Measurements from ENCODE around the gene SPATS1.

Gene SPATS1

GRCh38 chr6:44302856-44303255 lies 39.6 kb upstream of the SPATS1 start:
- Histone ChIP-seq H3K36me3 (ENCODE audit: control insufficient read depth, insufficient read depth, low read length) (peaks cover 47% of the 10 kb centered on the region), H3K27me3 (replicated peaks; ENCODE audit: control insufficient read depth, insufficient read depth, low read length) (0 out of 2 replicates have a peak, but pooled peaks cover 1% of the 10 kb centered on the region), H3K4me3 (replicated peaks; ENCODE audit: low read depth, low read length) (no peak overlapping the region)
- no peak for TF ChIP-seq CTCF (IDR thresholded peaks at IDR 0.05; ENCODE audit: insufficient read depth, low read length, poor library complexity, severe bottlenecking)
- no peak for DNase-seq (ENCODE audit: extremely low read depth, insufficient read length)

- no peak for DNase-seq (ENCODE audit: extremely low read depth, insufficient read length)
- Histone ChIP-seq H3K27me3 (replicated peaks; ENCODE audit: control insufficient read depth, insufficient read depth, low read length) (no peaks in the 10 kb centered on the region), H3K4me3 (replicated peaks; ENCODE audit: low read depth, low read length) (no peak overlapping the region), H3K36me3 (ENCODE audit: control insufficient read depth, insufficient read depth, low read length) (peaks cover 47% of the 10 kb centered on the region)
- no peak for TF ChIP-seq CTCF (IDR thresholded peaks at IDR 0.05; ENCODE audit: insufficient read depth, low read length, poor library complexity, severe bottlenecking)
Observed at GRCh38 chr6:44303842-44304241, 38.6 kb upstream of the SPATS1 start.

GRCh38 chr6:44304282-44305199 lies 37.9 kb upstream of the SPATS1 start:
- Histone ChIP-seq H3K4me3 (replicated peaks; ENCODE audit: low read depth, low read length) (no peak overlapping the region), H3K36me3 (ENCODE audit: control insufficient read depth, insufficient read depth, low read length) (peaks cover 52% of the 10 kb centered on the region), H3K27me3 (replicated peaks; ENCODE audit: control insufficient read depth, insufficient read depth, low read length) (no peaks in the 10 kb centered on the region)
- DNase-seq (ENCODE audit: extremely low read depth, insufficient read length), result no peak
- TF ChIP-seq CTCF (IDR thresholded peaks at IDR 0.05; ENCODE audit: insufficient read depth, low read length, poor library complexity, severe bottlenecking), result peak; percentile 90

GRCh38 chr6:44305200-44305725 lies 37.2 kb upstream of the SPATS1 start:
- DNase-seq (ENCODE audit: extremely low read depth, insufficient read length), result no peak
- H3K27me3 ChIP-seq (replicated peaks; ENCODE audit: control insufficient read depth, insufficient read depth, low read length), result no peaks in the 10 kb centered on the region
- no peak overlapping the region for H3K4me3 ChIP-seq (replicated peaks; ENCODE audit: low read depth, low read length)
- H3K36me3 ChIP-seq (ENCODE audit: control insufficient read depth, insufficient read depth, low read length), result peaks cover 55% of the 10 kb centered on the region
- no peak for TF ChIP-seq CTCF (IDR thresholded peaks at IDR 0.05; ENCODE audit: insufficient read depth, low read length, poor library complexity, severe bottlenecking)

- TF ChIP-seq CTCF (IDR thresholded peaks at IDR 0.05; ENCODE audit: insufficient read depth, low read length, poor library complexity, severe bottlenecking), result no peak
- Histone ChIP-seq H3K27me3 (replicated peaks; ENCODE audit: control insufficient read depth, insufficient read depth, low read length) (no peaks in the 10 kb centered on the region), H3K36me3 (ENCODE audit: control insufficient read depth, insufficient read depth, low read length) (peaks cover 52% of the 10 kb centered on the region), H3K4me3 (replicated peaks; ENCODE audit: low read depth, low read length) (no peak overlapping the region)
- no peak for DNase-seq (ENCODE audit: extremely low read depth, insufficient read length)
Observed at GRCh38 chr6:44306710-44307109, 35.7 kb upstream of the SPATS1 start.

All from GM06990 (cell line).